Endothelial cell of umbilical vein (primary cell): ENCODE measurements around the gene ITGA7. TPM values are rescaled to one million over a fixed set of nuclear protein-coding genes. Genes with fewer than 3 reads are reported as not detected.

Experiments
- BruUV-seq: library from RNA; stranded (reverse); fragments of 400-500 nt; replicated peaks from 2 replicates; lab custom pipeline; 2021; lab: Mats Ljungman, UMichigan
- CTCF ChIA-PET: fragments of 300-600, 350-600 bp; sonication (Branson Sonifier 250); formaldehyde crosslinking; loops from one replicate; lab custom pipeline; 2021; ENCODE audit warnings: antibody characterized with exemption, inconsistent platforms; lab: Charles Lee
- POLR2A ChIA-PET: fragments of 300-600, 350-600 bp; sonication (Branson Sonifier 250); formaldehyde crosslinking; loops from one replicate; lab custom pipeline; 2021; ENCODE audit warnings: antibody characterized with exemption, inconsistent platforms; lab: Charles Lee
- DNase-seq: peaks from one replicate; pipeline ENCODE4 v3.0.0-alpha.2; 2011; ENCODE audit warnings: low read depth, low spot score
- FAIRE-seq: peaks from 2 replicates; lab custom pipeline; 2011; peaks lifted over from hg19 to GRCh38; lab: Jason Lieb, UNC
- H2AFZ ChIP-seq: 2 replicates; pipeline ENCODE4 v1.6.0; 2012; ENCODE audit warnings: low read depth, low read length, control low read depth, inconsistent platforms
- H3K27ac ChIP-seq: 2 replicates; pipeline ENCODE4 v1.5.1; 2011; ENCODE audit warnings: low read depth, mild to moderate bottlenecking, control low read depth, low read length, moderate library complexity; ENCODE audit not compliant: insufficient read depth
- H3K27me3 ChIP-seq, 2 experiments: 2 replicates each; pipeline versions ENCODE4 v1.6.0 to v1.6.1; 2011; ENCODE audit warnings: low read length in 2 of 2, mixed read lengths in 1 of 2; ENCODE audit not compliant: control insufficient read depth in 2 of 2, insufficient read depth in 2 of 2
- H3K36me3 ChIP-seq, 2 experiments: 2 replicates in 1 of 2; 3 replicates in 1 of 2; pipeline ENCODE4 v1.5.1; 2011; ENCODE audit warnings: low read length in 2 of 2, mild to moderate bottlenecking in 1 of 2, moderate library complexity in 1 of 2; ENCODE audit not compliant: control insufficient read depth in 2 of 2, insufficient read depth in 2 of 2; ENCODE audit errors: extremely low read depth in 1 of 2
- H3K4me1 ChIP-seq: 3 replicates; pipeline ENCODE4 v1.5.1; 2011; ENCODE audit warnings: mild to moderate bottlenecking, low read length; ENCODE audit not compliant: control insufficient read depth, insufficient read depth; ENCODE audit errors: extremely low read depth
- H3K4me2 ChIP-seq: 2 replicates; pipeline ENCODE4 v1.6.1; 2011; ENCODE audit warnings: low read length, control low read depth, mixed read lengths; ENCODE audit not compliant: insufficient read depth
- H3K4me3 ChIP-seq, 3 experiments: fragments of 200-600 bp in 1 of 3; sonication (generic), shearing (Covaris generic) in 1 of 3; replicated peaks in 1 of 3; 2 replicates each; pipeline ENCODE4 v1.5.1; 2011 to 2016; ENCODE audit warnings: control low read depth in 3 of 3, low read length in 3 of 3, mild to moderate bottlenecking in 2 of 3, inconsistent platforms in 1 of 3, low read depth in 1 of 3, moderate library complexity in 1 of 3; ENCODE audit not compliant: insufficient read depth in 1 of 3
- H3K79me2 ChIP-seq: 2 replicates; pipeline ENCODE4 v1.6.0; 2012; ENCODE audit warnings: low read length, inconsistent platforms; ENCODE audit not compliant: control insufficient read depth, insufficient read depth
- H3K9ac ChIP-seq: replicated peaks from 2 replicates; pipeline ENCODE3; 2011; ENCODE audit warnings: low read length, control low read depth; ENCODE audit not compliant: insufficient read depth; ENCODE audit errors: extremely low read depth
- H3K9me1 ChIP-seq: replicated peaks from 3 replicates; pipeline ENCODE4 v1.6.0; 2011; ENCODE audit warnings: mild to moderate bottlenecking, low read length; ENCODE audit not compliant: control insufficient read depth, insufficient read depth; ENCODE audit errors: extremely low read depth
- H3K9me3 ChIP-seq: replicated peaks from 2 replicates; pipeline ENCODE4 v1.5.1; 2012; ENCODE audit warnings: low read length, inconsistent platforms; ENCODE audit not compliant: control insufficient read depth, insufficient read depth
- H4K20me1 ChIP-seq: replicated peaks from 2 replicates; pipeline ENCODE3; 2011; ENCODE audit warnings: mild to moderate bottlenecking, low read length; ENCODE audit not compliant: control insufficient read depth, insufficient read depth; ENCODE audit errors: extremely low read depth
- EZH2 ChIP-seq: IDR thresholded peaks from 2 replicates; pipeline ENCODE4 v1.6.1; 2012; ENCODE audit warnings: borderline replicate concordance, low read depth, mild to moderate bottlenecking, moderate library complexity, low read length, inconsistent platforms; ENCODE audit not compliant: severe bottlenecking
- FOS ChIP-seq: IDR thresholded peaks from 2 replicates; pipeline ENCODE4 v1.6.1; 2011; ENCODE audit warnings: mild to moderate bottlenecking, low read length, moderate library complexity, borderline replicate concordance; ENCODE audit not compliant: insufficient read depth
- GATA2 ChIP-seq: IDR thresholded peaks from 2 replicates; pipeline ENCODE4 v1.7.0; 2011; ENCODE audit warnings: low read depth, mild to moderate bottlenecking, moderate library complexity, mixed read lengths, low read length; ENCODE audit not compliant: insufficient read length, insufficient read depth
- JUN ChIP-seq: IDR thresholded peaks from 2 replicates; pipeline ENCODE4 v1.6.1; 2011; ENCODE audit warnings: borderline replicate concordance, low read depth; ENCODE audit not compliant: insufficient read length, insufficient read depth
- MYC ChIP-seq: IDR thresholded peaks from one replicate; pipeline ENCODE4 v1.6.1; 2011; ENCODE audit warnings: mild to moderate bottlenecking, low read depth, low read length
- POLR2A ChIP-seq: IDR thresholded peaks from 2 replicates; pipeline ENCODE4 v1.6.1; 2012; ENCODE audit warnings: low read depth, mild to moderate bottlenecking, control low read depth, low read length
- POLR2AphosphoS5 ChIP-seq: IDR thresholded peaks from 2 replicates; pipeline ENCODE4 v1.6.1; 2012; ENCODE audit warnings: low read depth, mild to moderate bottlenecking, control low read depth, low read length, moderate library complexity; ENCODE audit not compliant: insufficient read depth
- dilution Hi-C: fragments of 300-500 bp; cut with MboI; formaldehyde crosslinking; loops from one replicate; pipeline ENCODE4 v1.15.0; 2019; ENCODE audit warnings: low sequenced_read_pairs; ENCODE audit not compliant: extremely low pct_ligation_motif_present
- intact Hi-C: fragments of 100-400 bp; cut with micrococcal nuclease; formaldehyde crosslinking; loops from one replicate; pipeline ENCODE4 v1.10.0; 2022
- polyA plus RNA-seq, 4 experiments: library from polyadenylated mRNA; depleted of rRNA in 3 of 4; stranded (reverse) in 3 of 4; unstranded in 1 of 4; fragments of >200 nt; gene quantifications; 2 replicates each; pipeline versions ENCODE4 v1.2.1 to v1.2.3, GENCODE V29; 2011 to 2012; ENCODE audit warnings: missing spikeins in 1 of 4
- total RNA-seq: library from RNA; stranded (reverse); gene quantifications from 2 replicates; pipeline ENCODE4 v1.2.3, GENCODE V29; 2021
- TF ChIP-seq, protein P1 (sequence below), 2 donors: IDR thresholded peaks; 1 replicate in 1 of 2; 2 replicates in 1 of 2; pipeline ENCODE4 v1.5.1; 2011; ENCODE audit warnings: low read length in 2 of 2, mild to moderate bottlenecking in 2 of 2, moderate library complexity in 2 of 2, control low read depth in 1 of 2, inconsistent platforms in 1 of 2, low read depth in 1 of 2; ENCODE audit not compliant: insufficient read depth in 1 of 2; ENCODE audit errors: extremely low read depth in 1 of 2
- TF ChIP-seq, protein P2 (sequence below): IDR thresholded peaks from 2 replicates; pipeline ENCODE4 v1.6.1; 2011; ENCODE audit not compliant: insufficient read depth, insufficient read length

Gene ITGA7
- total and polyA plus RNA-seq, 2 donors (not counting 3 experiments of a cell fraction or from before 2014, with no cell fraction given) = 0.41 to 0.84 TPM

DNA sequence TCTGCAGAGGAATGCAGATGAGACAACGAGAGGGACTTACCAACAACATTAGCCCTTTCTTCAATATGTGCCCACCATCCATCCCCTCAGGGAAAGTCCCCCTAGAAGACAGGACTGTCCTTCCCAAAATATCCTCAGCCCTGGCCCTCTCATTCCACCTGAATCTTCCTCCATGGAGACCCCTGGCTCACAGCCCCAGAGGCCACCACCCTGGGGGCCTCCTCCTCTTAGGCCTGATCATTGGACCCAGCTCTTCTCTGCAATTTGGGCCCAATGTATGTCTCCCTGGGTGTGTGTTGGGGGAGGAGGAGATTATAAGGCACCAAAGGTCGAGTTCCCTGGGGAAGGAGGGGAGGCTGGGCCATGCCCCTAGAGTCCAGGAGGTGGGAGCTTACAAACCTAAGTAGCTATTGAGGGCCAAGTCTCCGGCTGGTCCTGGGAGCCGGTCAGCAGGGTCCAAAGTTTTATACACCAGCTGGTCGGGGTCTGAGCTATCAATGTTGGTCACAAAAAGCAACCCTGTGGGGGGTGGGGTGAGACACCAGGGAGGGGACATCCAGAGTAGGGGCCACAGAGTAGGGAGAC is 8.1 kb downstream of the ITGA7 start:
- no peaks in the 10 kb centered on the region for H3K36me3 ChIP-seq
- no peaks in the 10 kb centered on the region for H4K20me1 ChIP-seq
- H3K4me3 ChIP-seq = no peak overlapping the region
- no peak overlapping the region for H3K27ac ChIP-seq
- H2AFZ ChIP-seq = no peak overlapping the region
- no peak overlapping the region for H3K9ac ChIP-seq
- TF ChIP-seq, protein P1, sequence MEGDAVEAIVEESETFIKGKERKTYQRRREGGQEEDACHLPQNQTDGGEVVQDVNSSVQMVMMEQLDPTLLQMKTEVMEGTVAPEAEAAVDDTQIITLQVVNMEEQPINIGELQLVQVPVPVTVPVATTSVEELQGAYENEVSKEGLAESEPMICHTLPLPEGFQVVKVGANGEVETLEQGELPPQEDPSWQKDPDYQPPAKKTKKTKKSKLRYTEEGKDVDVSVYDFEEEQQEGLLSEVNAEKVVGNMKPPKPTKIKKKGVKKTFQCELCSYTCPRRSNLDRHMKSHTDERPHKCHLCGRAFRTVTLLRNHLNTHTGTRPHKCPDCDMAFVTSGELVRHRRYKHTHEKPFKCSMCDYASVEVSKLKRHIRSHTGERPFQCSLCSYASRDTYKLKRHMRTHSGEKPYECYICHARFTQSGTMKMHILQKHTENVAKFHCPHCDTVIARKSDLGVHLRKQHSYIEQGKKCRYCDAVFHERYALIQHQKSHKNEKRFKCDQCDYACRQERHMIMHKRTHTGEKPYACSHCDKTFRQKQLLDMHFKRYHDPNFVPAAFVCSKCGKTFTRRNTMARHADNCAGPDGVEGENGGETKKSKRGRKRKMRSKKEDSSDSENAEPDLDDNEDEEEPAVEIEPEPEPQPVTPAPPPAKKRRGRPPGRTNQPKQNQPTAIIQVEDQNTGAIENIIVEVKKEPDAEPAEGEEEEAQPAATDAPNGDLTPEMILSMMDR (IDR thresholded peaks at IDR 0.05; ENCODE audit: extremely low read depth in 1 of 2, insufficient read depth in 1 of 2, low read depth in 1 of 2, low read length in 2 of 2) = no peak
- TF ChIP-seq EZH2 = no peak
- TF ChIP-seq JUN = no peak
- TF ChIP-seq FOS = no peak
- no peak for TF ChIP-seq POLR2A
- TF ChIP-seq POLR2AphosphoS5 = no peak
- TF ChIP-seq MYC = no peak
- TF ChIP-seq, protein P2, sequence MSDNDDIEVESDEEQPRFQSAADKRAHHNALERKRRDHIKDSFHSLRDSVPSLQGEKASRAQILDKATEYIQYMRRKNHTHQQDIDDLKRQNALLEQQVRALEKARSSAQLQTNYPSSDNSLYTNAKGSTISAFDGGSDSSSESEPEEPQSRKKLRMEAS = no peak
- no peak for TF ChIP-seq GATA2
- H3K9me3 ChIP-seq = no peaks in the 10 kb centered on the region
- ChIA-PET CTCF (interaction anchor here (1.0 to 1.5 kb wide), 3 partner anchors 11 to 54 kb away, joined by 3 to 5 read pairs (median 5); no protein-coding TSS in a partner anchor), POLR2A (no interaction called here)
- no peaks in the 10 kb centered on the region for H3K4me1 ChIP-seq
- H3K4me2 ChIP-seq = no peak overlapping the region
- intact Hi-C loops = loop anchor here (5.0 kb wide), 1 partner anchor 37 kb away; no protein-coding TSS in a partner anchor
- H3K9me1 ChIP-seq = no peaks in the 10 kb centered on the region
- BruUV-seq = no TSS peak
- dilution Hi-C loops = no loop called here
- no peaks in the 10 kb centered on the region for H3K27me3 ChIP-seq
- DNase-seq = no peak
- H3K79me2 ChIP-seq = no peaks in the 10 kb centered on the region
- FAIRE-seq = no peak
